ENCODE measurements around the gene P2RY14. TPM values are rescaled to one million over a fixed set of nuclear protein-coding genes. Genes with fewer than 3 reads are reported as not detected.

P2RY14 gene
- total RNA-seq, 1 donor: 2.3 TPM

GRCh38 chr3:151201051-151201730 is 77.2 kb downstream of the P2RY14 start:
- Histone ChIP-seq H3K4me3 (ENCODE audit: low read length) (peak overlapping the region; percentile 12), H3K27me3 (ENCODE audit: insufficient read depth, low read length) (no peaks in the 10 kb centered on the region), H3K9me3 (ENCODE audit: low read depth, low read length) (no peaks in the 10 kb centered on the region), H3K4me1 (ENCODE audit: insufficient read depth, low read length) (peaks cover 12% of the 10 kb centered on the region)

- peaks cover 10% of the 10 kb centered on the region for H3K4me1 ChIP-seq (ENCODE audit: insufficient read depth, low read length)
Observed at GRCh38 chr3:151200586-151200985, 77.8 kb downstream of the P2RY14 start.

GRCh38 chr3:151199554-151200438 is 78.5 kb downstream of the P2RY14 start:
- H3K9me3 ChIP-seq (ENCODE audit: low read depth, low read length): no peaks in the 10 kb centered on the region
- no peak overlapping the region for H3K4me3 ChIP-seq (ENCODE audit: low read length)
- H3K27me3 ChIP-seq (ENCODE audit: insufficient read depth, low read length): no peaks in the 10 kb centered on the region
- H3K4me1 ChIP-seq (ENCODE audit: insufficient read depth, low read length): peaks cover 7% of the 10 kb centered on the region

More at GRCh38 chr3:151200586-151200985, 77.8 kb downstream of the P2RY14 start:
- H3K27me3 ChIP-seq (ENCODE audit: insufficient read depth, low read length): no peaks in the 10 kb centered on the region
- no peak overlapping the region for H3K4me3 ChIP-seq (ENCODE audit: low read length)
- H3K9me3 ChIP-seq (ENCODE audit: low read depth, low read length): no peaks in the 10 kb centered on the region

- no peaks in the 10 kb centered on the region for H3K9me3 ChIP-seq (ENCODE audit: low read depth, low read length)
- H3K27me3 ChIP-seq (ENCODE audit: insufficient read depth, low read length): no peaks in the 10 kb centered on the region
- H3K4me3 ChIP-seq (ENCODE audit: low read length): no peak overlapping the region
- peaks cover 7% of the 10 kb centered on the region for H3K4me1 ChIP-seq (ENCODE audit: insufficient read depth, low read length)
Observed at GRCh38 chr3:151198849-151199248, 79.5 kb downstream of the P2RY14 start.

- Histone ChIP-seq H3K27me3 (ENCODE audit: insufficient read depth, low read length) (no peaks in the 10 kb centered on the region), H3K4me1 (ENCODE audit: insufficient read depth, low read length) (peaks cover 7% of the 10 kb centered on the region), H3K9me3 (ENCODE audit: low read depth, low read length) (no peaks in the 10 kb centered on the region), H3K4me3 (ENCODE audit: low read length) (no peak overlapping the region)
Observed at GRCh38 chr3:151197981-151198767, 80.2 kb downstream of the P2RY14 start.

GRCh38 chr3:151197228-151197627 is 81.1 kb downstream of the P2RY14 start:
- no peaks in the 10 kb centered on the region for H3K27me3 ChIP-seq (ENCODE audit: insufficient read depth, low read length)
- no peaks in the 10 kb centered on the region for H3K9me3 ChIP-seq (ENCODE audit: low read depth, low read length)
- H3K4me3 ChIP-seq (ENCODE audit: low read length): no peak overlapping the region
- peaks cover 7% of the 10 kb centered on the region for H3K4me1 ChIP-seq (ENCODE audit: insufficient read depth, low read length)

GRCh38 chr3:151196434-151196833 is 81.9 kb downstream of the P2RY14 start:
- Histone ChIP-seq H3K9me3 (ENCODE audit: low read depth, low read length) (no peaks in the 10 kb centered on the region), H3K4me1 (ENCODE audit: insufficient read depth, low read length) (peaks cover 7% of the 10 kb centered on the region), H3K4me3 (ENCODE audit: low read length) (no peak overlapping the region), H3K27me3 (ENCODE audit: insufficient read depth, low read length) (no peaks in the 10 kb centered on the region)

- no peak overlapping the region for H3K4me3 ChIP-seq (ENCODE audit: low read length)
- no peaks in the 10 kb centered on the region for H3K27me3 ChIP-seq (ENCODE audit: insufficient read depth, low read length)
- H3K9me3 ChIP-seq (ENCODE audit: low read depth, low read length): no peaks in the 10 kb centered on the region
- H3K4me1 ChIP-seq (ENCODE audit: insufficient read depth, low read length): peaks cover 7% of the 10 kb centered on the region
Observed at GRCh38 chr3:151195826-151196225, 82.5 kb downstream of the P2RY14 start.

GRCh38 chr3:151192545-151192944 is 85.8 kb downstream of the P2RY14 start:
- no peaks in the 10 kb centered on the region for H3K9me3 ChIP-seq (ENCODE audit: low read depth, low read length)
- H3K4me3 ChIP-seq (ENCODE audit: low read length): no peak overlapping the region
- no peaks in the 10 kb centered on the region for H3K4me1 ChIP-seq (ENCODE audit: insufficient read depth, low read length)
- no peaks in the 10 kb centered on the region for H3K27me3 ChIP-seq (ENCODE audit: insufficient read depth, low read length)

GRCh38 chr3:151191095-151191494 is 87.2 kb downstream of the P2RY14 start:
- H3K4me1 ChIP-seq (ENCODE audit: insufficient read depth, low read length): no peaks in the 10 kb centered on the region
- H3K27me3 ChIP-seq (ENCODE audit: insufficient read depth, low read length): no peaks in the 10 kb centered on the region
- H3K4me3 ChIP-seq (ENCODE audit: low read length): no peak overlapping the region
- no peaks in the 10 kb centered on the region for H3K9me3 ChIP-seq (ENCODE audit: low read depth, low read length)

GRCh38 chr3:151183265-151183671 is 95.1 kb downstream of the P2RY14 start:
- H3K9me3 ChIP-seq (ENCODE audit: low read depth, low read length): no peaks in the 10 kb centered on the region
- H3K4me1 ChIP-seq (ENCODE audit: insufficient read depth, low read length): peaks cover 3% of the 10 kb centered on the region
- no peaks in the 10 kb centered on the region for H3K27me3 ChIP-seq (ENCODE audit: insufficient read depth, low read length)
- no peak overlapping the region for H3K4me3 ChIP-seq (ENCODE audit: low read length)

GRCh38 chr3:151182349-151183079 is 95.8 kb downstream of the P2RY14 start:
- Histone ChIP-seq H3K4me1 (ENCODE audit: insufficient read depth, low read length) (peaks cover 3% of the 10 kb centered on the region), H3K9me3 (ENCODE audit: low read depth, low read length) (no peaks in the 10 kb centered on the region), H3K27me3 (ENCODE audit: insufficient read depth, low read length) (no peaks in the 10 kb centered on the region), H3K4me3 (ENCODE audit: low read length) (no peak overlapping the region)

- peaks cover 7% of the 10 kb centered on the region for H3K4me1 ChIP-seq (ENCODE audit: insufficient read depth, low read length)
- H3K9me3 ChIP-seq (ENCODE audit: low read depth, low read length): no peaks in the 10 kb centered on the region
- no peak overlapping the region for H3K4me3 ChIP-seq (ENCODE audit: low read length)
- H3K27me3 ChIP-seq (ENCODE audit: insufficient read depth, low read length): no peaks in the 10 kb centered on the region
Observed at GRCh38 chr3:151178208-151178845, 100.0 kb downstream of the P2RY14 start.

- Histone ChIP-seq H3K4me1 (ENCODE audit: insufficient read depth, low read length) (peaks cover 22% of the 10 kb centered on the region), H3K4me3 (ENCODE audit: low read length) (no peak overlapping the region), H3K27me3 (ENCODE audit: insufficient read depth, low read length) (no peaks in the 10 kb centered on the region), H3K9me3 (ENCODE audit: low read depth, low read length) (no peaks in the 10 kb centered on the region)
Observed at GRCh38 chr3:151175952-151176351, 102.4 kb downstream of the P2RY14 start.
